NCI-H526 treated with DMSO at 0.1 percent for 48 hours (cell line): ENCODE measurements around the gene REXO1.

Experiments used
- DNase-seq: peaks from one replicate; lab custom pipeline; 2025; lab: John Stamatoyannopoulos, UW

The REXO1 gene

GRCh38 chr19:1790054-1790792, 58.1 kb downstream of the REXO1 start:
- DNase-seq = no peak

- DNase-seq = no peak
These were observed 58.8 kb downstream of the REXO1 start for GRCh38 chr19:1789261-1790041.

GRCh38 chr19:1787116-1787515, 61.2 kb downstream of the REXO1 start:
- DNase-seq = no peak

GRCh38 chr19:1786668-1787067, 61.6 kb downstream of the REXO1 start:
- DNase-seq = no peak

- DNase-seq = no peak
These were observed 63.0 kb downstream of the REXO1 start for GRCh38 chr19:1785310-1785709.

- no peak for DNase-seq
These were observed 64.4 kb downstream of the REXO1 start for GRCh38 chr19:1783874-1784273.

- no peak for DNase-seq
These were observed 64.9 kb downstream of the REXO1 start for GRCh38 chr19:1783354-1783753.

- DNase-seq = no peak
These were observed 65.8 kb downstream of the REXO1 start for GRCh38 chr19:1782521-1782920.

- no peak for DNase-seq
These were observed 67.9 kb downstream of the REXO1 start for GRCh38 chr19:1780272-1780958.

- DNase-seq = no peak
These were observed 68.7 kb downstream of the REXO1 start for GRCh38 chr19:1779574-1779973.

- no peak for DNase-seq
These were observed 71.1 kb downstream of the REXO1 start for GRCh38 chr19:1777149-1777548.

GRCh38 chr19:1776606-1777147, 71.6 kb downstream of the REXO1 start:
- DNase-seq = no peak

- DNase-seq = no peak
These were observed 72.2 kb downstream of the REXO1 start for GRCh38 chr19:1775951-1776605.

GRCh38 chr19:1774989-1775772, 73.1 kb downstream of the REXO1 start:
- no peak for DNase-seq

GRCh38 chr19:1773184-1773583, 75.1 kb downstream of the REXO1 start:
- DNase-seq = no peak

- DNase-seq = no peak
These were observed 77.3 kb downstream of the REXO1 start for GRCh38 chr19:1770866-1771576.

- no peak for DNase-seq
These were observed 78.7 kb downstream of the REXO1 start for GRCh38 chr19:1769645-1769985.

GRCh38 chr19:1768918-1769644, 79.2 kb downstream of the REXO1 start:
- no peak for DNase-seq

- no peak for DNase-seq
These were observed 80.0 kb downstream of the REXO1 start for GRCh38 chr19:1768248-1768647.

- DNase-seq = no peak
These were observed 80.8 kb downstream of the REXO1 start for GRCh38 chr19:1767464-1767933.
